ENCODE measurements around the gene SCAF1.

GRCh38 chr19:49683814-49684250, 41.8 kb downstream of the SCAF1 start:
- TF ChIP-seq CTCF (IDR thresholded peaks at IDR 0.05): no peak
- TF ChIP-seq POLR2AphosphoS5 (IDR thresholded peaks at IDR 0.05): no peak
- no peak for TF ChIP-seq POLR2A (IDR thresholded peaks at IDR 0.05)

Data from prostate gland (tissue), 2 donors.